ENCODE results near the gene PES1. TPM values are rescaled to one million over a fixed set of nuclear protein-coding genes. Genes with fewer than 3 reads are reported as not detected.

PES1 gene
- total and polyA plus RNA-seq, 2 donors (not counting 3 experiments of a cell fraction or from before 2014, with no cell fraction given): 110 to 135 TPM

- no peak overlapping the region for H3K9ac ChIP-seq (replicated peaks; ENCODE audit: extremely low read depth, insufficient read depth, low read length)
- intact Hi-C loops (cut with micrococcal nuclease) (no loop called here), dilution Hi-C loops (cut with MboI; ENCODE audit: extremely low pct_ligation_motif_present, low sequenced_read_pairs) (no loop called here)
- H3K27ac ChIP-seq (ENCODE audit: insufficient read depth, low read depth, low read length): no peak overlapping the region
- no peak for DNase-seq (ENCODE audit: low read depth, low spot score)
- FAIRE-seq: no peak
- no peak overlapping the region for H2AFZ ChIP-seq (ENCODE audit: low read depth, low read length)
- no peak overlapping the region for H3K4me2 ChIP-seq (ENCODE audit: insufficient read depth, low read length)
- no TSS peak for BruUV-seq (replicated peaks)
- TF ChIP-seq MAX (IDR thresholded peaks at IDR 0.05; ENCODE audit: insufficient read depth, insufficient read length): no peak
- no peak for TF ChIP-seq EZH2 (IDR thresholded peaks at IDR 0.05; ENCODE audit: borderline replicate concordance, low read depth, low read length, severe bottlenecking)
- no peak for TF ChIP-seq CTCF (IDR thresholded peaks at IDR 0.05; ENCODE audit: extremely low read depth in 1 of 2, insufficient read depth in 1 of 2, low read depth in 1 of 2, low read length in 2 of 2)
- no peaks in the 10 kb centered on the region for H3K79me2 ChIP-seq (ENCODE audit: control insufficient read depth, insufficient read depth, low read length)
- peaks cover 10 to 36% of the 10 kb centered on the region in 2 experiments for H3K36me3 ChIP-seq (ENCODE audit: control insufficient read depth in 2 of 2, extremely low read depth in 1 of 2, insufficient read depth in 2 of 2, low read length in 2 of 2)
- ChIA-PET CTCF (interaction anchor here (1.4 to 1.6 kb wide), 2 partner anchors 10 to 179 kb away, joined by 3 to 5 read pairs; no protein-coding TSS in a partner anchor), POLR2A (no interaction called here)
- no peaks in the 10 kb centered on the region for H3K9me3 ChIP-seq (replicated peaks; ENCODE audit: control insufficient read depth, insufficient read depth, low read length)
- no peaks in the 10 kb centered on the region for H3K9me1 ChIP-seq (replicated peaks; ENCODE audit: control insufficient read depth, extremely low read depth, insufficient read depth, low read length)
- H4K20me1 ChIP-seq (replicated peaks; ENCODE audit: control insufficient read depth, extremely low read depth, insufficient read depth, low read length): no peaks in the 10 kb centered on the region
- no peaks in the 10 kb centered on the region for H3K4me1 ChIP-seq (ENCODE audit: control insufficient read depth, extremely low read depth, insufficient read depth, low read length)
- H3K4me3 ChIP-seq (replicated peaks in 1 of 3; ENCODE audit: insufficient read depth in 1 of 3, low read depth in 1 of 3, low read length in 3 of 3): no peak overlapping the region
- peaks cover 0 to 1% of the 10 kb centered on the region in 2 experiments for H3K27me3 ChIP-seq (ENCODE audit: control insufficient read depth in 2 of 2, insufficient read depth in 2 of 2, low read length in 2 of 2)
These were observed 15.9 kb downstream of the PES1 start for GRCh38 chr22:30575859-30576258.

- H3K27me3 ChIP-seq (ENCODE audit: control insufficient read depth in 2 of 2, insufficient read depth in 2 of 2, low read length in 2 of 2): peaks cover 0 to 3% of the 10 kb centered on the region in 2 experiments
- H2AFZ ChIP-seq (ENCODE audit: low read depth, low read length): no peak overlapping the region
- H3K79me2 ChIP-seq (ENCODE audit: control insufficient read depth, insufficient read depth, low read length): no peaks in the 10 kb centered on the region
- H3K36me3 ChIP-seq (ENCODE audit: control insufficient read depth in 2 of 2, extremely low read depth in 1 of 2, insufficient read depth in 2 of 2, low read length in 2 of 2): peaks cover 7 to 29% of the 10 kb centered on the region in 2 experiments
- no peak overlapping the region for H3K4me2 ChIP-seq (ENCODE audit: insufficient read depth, low read length)
- H3K9me3 ChIP-seq (replicated peaks; ENCODE audit: control insufficient read depth, insufficient read depth, low read length): no peaks in the 10 kb centered on the region
- DNase-seq (ENCODE audit: low read depth, low spot score): no peak
- no peak overlapping the region for H3K27ac ChIP-seq (ENCODE audit: insufficient read depth, low read depth, low read length)
- ChIA-PET POLR2A (no interaction called here), CTCF (interaction anchor here (1.1 to 1.6 kb wide), 3 partner anchors 10 to 180 kb away, joined by 3 to 5 read pairs (median 3); no protein-coding TSS in a partner anchor)
- no TSS peak for BruUV-seq (replicated peaks)
- H3K4me3 ChIP-seq (replicated peaks in 1 of 3; ENCODE audit: insufficient read depth in 1 of 3, low read depth in 1 of 3, low read length in 3 of 3): no peak overlapping the region
- TF ChIP-seq EZH2 (IDR thresholded peaks at IDR 0.05; ENCODE audit: borderline replicate concordance, low read depth, low read length, severe bottlenecking) (no peak), POLR2AphosphoS5 (IDR thresholded peaks at IDR 0.05; ENCODE audit: insufficient read depth, low read depth, low read length) (peak; percentile 5)
- no peaks in the 10 kb centered on the region for H3K9me1 ChIP-seq (replicated peaks; ENCODE audit: control insufficient read depth, extremely low read depth, insufficient read depth, low read length)
- H3K4me1 ChIP-seq (ENCODE audit: control insufficient read depth, extremely low read depth, insufficient read depth, low read length): no peaks in the 10 kb centered on the region
- no peak for FAIRE-seq
- H4K20me1 ChIP-seq (replicated peaks; ENCODE audit: control insufficient read depth, extremely low read depth, insufficient read depth, low read length): no peaks in the 10 kb centered on the region
- intact Hi-C loops (cut with micrococcal nuclease): no loop called here
- dilution Hi-C loops (cut with MboI; ENCODE audit: extremely low pct_ligation_motif_present, low sequenced_read_pairs): no loop called here
- no peak overlapping the region for H3K9ac ChIP-seq (replicated peaks; ENCODE audit: extremely low read depth, insufficient read depth, low read length)
These were observed 16.6 kb downstream of the PES1 start for GRCh38 chr22:30574997-30575671.

All from endothelial cell of umbilical vein (primary cell).